ENCODE results near the gene DCAF4L1.

DCAF4L1 gene

DNA sequence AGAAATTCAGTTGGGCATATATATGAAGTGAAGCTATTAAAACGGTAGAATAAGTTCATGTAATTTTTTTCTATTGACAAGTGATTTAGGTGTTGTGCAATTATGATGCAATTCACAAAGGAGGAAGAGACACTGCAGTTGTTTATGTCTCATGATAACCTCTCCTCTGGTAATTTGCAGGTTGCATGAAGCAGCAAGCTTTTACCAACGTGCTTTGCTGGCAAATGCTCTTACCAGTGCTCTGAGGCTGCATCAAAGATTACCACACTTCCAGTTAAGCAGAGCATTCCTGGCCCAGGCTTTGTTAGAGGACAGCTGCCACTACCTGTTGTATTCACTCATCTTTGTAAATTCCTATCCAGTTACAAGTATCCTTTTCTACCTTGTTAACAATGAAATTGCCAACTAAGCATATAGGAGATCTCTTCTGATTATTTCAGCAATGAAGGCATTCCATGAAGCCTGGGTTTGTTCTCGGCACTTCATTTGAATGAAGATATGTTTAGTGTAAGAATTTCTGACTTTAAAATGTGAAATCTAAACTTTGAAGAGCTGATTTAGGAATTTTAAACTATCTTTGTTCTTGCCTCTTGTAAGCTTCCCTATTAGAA, 42.4 kb upstream of the DCAF4L1 start:
- ChIA-PET CTCF (no interaction called here), POLR2A (no interaction called here)
- DNase-seq (ENCODE audit: extremely low spot score), result no peak
- no peak for TF ChIP-seq CTBP1 (IDR thresholded peaks at IDR 0.05; ENCODE audit: borderline replicate concordance)
- TF ChIP-seq SUZ12 (IDR thresholded peaks at IDR 0.05), result no peak
- no peak for TF ChIP-seq L3MBTL2 (conservative IDR thresholded peaks at IDR 0.05)
- no peak for TF ChIP-seq SP1 (IDR thresholded peaks at IDR 0.05)
- TF ChIP-seq TARDBP (IDR thresholded peaks at IDR 0.05), result no peak
- TF ChIP-seq, protein P1, sequence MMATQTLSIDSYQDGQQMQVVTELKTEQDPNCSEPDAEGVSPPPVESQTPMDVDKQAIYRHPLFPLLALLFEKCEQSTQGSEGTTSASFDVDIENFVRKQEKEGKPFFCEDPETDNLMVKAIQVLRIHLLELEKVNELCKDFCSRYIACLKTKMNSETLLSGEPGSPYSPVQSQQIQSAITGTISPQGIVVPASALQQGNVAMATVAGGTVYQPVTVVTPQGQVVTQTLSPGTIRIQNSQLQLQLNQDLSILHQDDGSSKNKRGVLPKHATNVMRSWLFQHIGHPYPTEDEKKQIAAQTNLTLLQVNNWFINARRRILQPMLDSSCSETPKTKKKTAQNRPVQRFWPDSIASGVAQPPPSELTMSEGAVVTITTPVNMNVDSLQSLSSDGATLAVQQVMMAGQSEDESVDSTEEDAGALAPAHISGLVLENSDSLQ (IDR thresholded peaks at IDR 0.05), result no peak
- no peak for TF ChIP-seq ZNF384 (IDR thresholded peaks at IDR 0.05)
- TF ChIP-seq HDGF (IDR thresholded peaks at IDR 0.05; ENCODE audit: borderline replicate concordance), result no peak
- TF ChIP-seq NFRKB (IDR thresholded peaks at IDR 0.05), result no peak
- TF ChIP-seq BHLHE40 (IDR thresholded peaks at IDR 0.05; ENCODE audit: borderline replicate concordance), result no peak
- TF ChIP-seq FOXA1 (IDR thresholded peaks at IDR 0.05), result no peak
- TF ChIP-seq ARNT (IDR thresholded peaks at IDR 0.05), result no peak
- TF ChIP-seq LEF1 (IDR thresholded peaks at IDR 0.05; ENCODE audit: borderline replicate concordance), result no peak
- no peak for TF ChIP-seq FOXM1 (IDR thresholded peaks at IDR 0.05; ENCODE audit: borderline replicate concordance)
- TF ChIP-seq FOXK2 (IDR thresholded peaks at IDR 0.05), result no peak
- TF ChIP-seq ELF4 (IDR thresholded peaks at IDR 0.05), result no peak

DNA sequence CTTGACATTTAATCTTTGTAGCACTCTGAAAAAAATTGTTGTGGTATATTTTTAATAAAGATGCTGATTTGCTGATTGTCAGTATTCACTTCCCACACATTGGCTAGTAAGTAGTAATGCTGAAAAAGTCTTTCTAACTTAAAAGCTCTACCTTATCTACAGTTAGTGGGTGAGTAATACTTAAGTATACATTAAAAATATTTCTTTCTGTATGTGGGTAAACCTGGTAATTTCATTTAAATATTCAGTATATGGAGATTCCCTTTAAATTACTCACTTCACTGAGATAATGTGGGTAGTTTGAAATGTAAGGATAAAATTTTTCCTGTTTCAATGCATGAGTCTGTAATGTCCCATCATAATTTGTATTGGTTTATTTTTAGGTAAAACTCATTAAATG, 40.7 kb upstream of the DCAF4L1 start:
- POLR2A ChIA-PET, result no interaction called here
- TF ChIP-seq FOXM1 (IDR thresholded peaks at IDR 0.05; ENCODE audit: borderline replicate concordance) (no peak), ZNF384 (IDR thresholded peaks at IDR 0.05) (no peak), FOXK2 (IDR thresholded peaks at IDR 0.05) (no peak), BHLHE40 (IDR thresholded peaks at IDR 0.05; ENCODE audit: borderline replicate concordance) (no peak), ARNT (IDR thresholded peaks at IDR 0.05) (no peak), CTBP1 (IDR thresholded peaks at IDR 0.05; ENCODE audit: borderline replicate concordance) (no peak)

DNA sequence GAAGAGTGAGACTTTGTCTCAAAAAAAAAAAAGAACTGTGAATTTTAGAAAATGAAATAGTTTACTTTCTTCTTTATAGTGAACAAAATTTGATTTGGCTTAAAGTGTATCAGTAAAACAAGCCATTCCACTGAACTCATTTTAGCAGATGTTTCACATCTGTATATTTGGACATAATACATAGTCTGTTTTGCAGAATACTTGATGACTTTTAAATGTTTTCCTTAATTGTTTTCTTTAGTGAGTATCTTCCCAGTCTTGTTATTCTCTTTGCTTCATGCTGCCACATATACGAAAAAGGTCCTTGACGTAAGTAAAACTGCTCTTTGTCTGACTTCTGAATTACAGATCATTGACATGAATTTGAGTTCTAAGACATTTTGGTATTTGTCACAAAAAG, 38.0 kb upstream of the DCAF4L1 start:
- POLR2A ChIA-PET, result no interaction called here
- DNase-seq (ENCODE audit: extremely low spot score), result no peak
- TF ChIP-seq FOXM1 (IDR thresholded peaks at IDR 0.05; ENCODE audit: borderline replicate concordance) (no peak), NFRKB (IDR thresholded peaks at IDR 0.05) (no peak), CTBP1 (IDR thresholded peaks at IDR 0.05; ENCODE audit: borderline replicate concordance) (no peak), SP1 (IDR thresholded peaks at IDR 0.05) (no peak), TARDBP (IDR thresholded peaks at IDR 0.05) (no peak), FOXK2 (IDR thresholded peaks at IDR 0.05) (no peak), ELF4 (IDR thresholded peaks at IDR 0.05) (no peak), ZNF384 (IDR thresholded peaks at IDR 0.05) (no peak), LEF1 (IDR thresholded peaks at IDR 0.05; ENCODE audit: borderline replicate concordance) (no peak), L3MBTL2 (conservative IDR thresholded peaks at IDR 0.05) (no peak), SUZ12 (IDR thresholded peaks at IDR 0.05) (no peak), BHLHE40 (IDR thresholded peaks at IDR 0.05; ENCODE audit: borderline replicate concordance) (no peak), FOXA1 (IDR thresholded peaks at IDR 0.05) (no peak), ARNT (IDR thresholded peaks at IDR 0.05) (no peak)
- TF ChIP-seq, protein P1 (IDR thresholded peaks at IDR 0.05), result no peak
- CTCF ChIA-PET, result no interaction called here

More for the DNA sequence above, 40.7 kb upstream of the DCAF4L1 start:
- CTCF ChIA-PET, result no interaction called here
- no peak for DNase-seq (ENCODE audit: extremely low spot score)

DNA sequence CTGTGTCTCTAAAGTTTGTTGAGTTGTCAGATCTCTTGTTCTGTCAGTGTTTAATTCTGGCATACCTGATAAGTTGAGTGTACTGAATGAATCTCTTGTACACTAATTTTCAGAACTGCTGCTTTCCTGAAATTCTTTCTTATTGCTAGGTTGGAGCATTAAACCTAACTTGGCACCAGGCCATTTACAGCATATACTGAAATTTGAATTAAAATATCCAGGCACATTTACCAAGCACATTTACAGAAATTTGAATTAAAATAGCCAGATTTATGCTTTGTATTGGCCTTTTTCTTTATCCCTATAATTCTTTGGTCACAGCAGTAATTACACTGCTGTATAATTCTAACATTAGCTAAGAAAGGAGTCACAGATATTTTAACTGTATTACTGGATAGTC, 37.5 kb upstream of the DCAF4L1 start:
- ChIA-PET POLR2A (no interaction called here), CTCF (no interaction called here)
- DNase-seq (ENCODE audit: extremely low spot score), result no peak
- TF ChIP-seq, protein P1 (IDR thresholded peaks at IDR 0.05), result no peak
- TF ChIP-seq HDGF (IDR thresholded peaks at IDR 0.05; ENCODE audit: borderline replicate concordance) (no peak), SUZ12 (IDR thresholded peaks at IDR 0.05) (no peak), ARNT (IDR thresholded peaks at IDR 0.05) (no peak), FOXK2 (IDR thresholded peaks at IDR 0.05) (no peak), SP1 (IDR thresholded peaks at IDR 0.05) (no peak)

DNA sequence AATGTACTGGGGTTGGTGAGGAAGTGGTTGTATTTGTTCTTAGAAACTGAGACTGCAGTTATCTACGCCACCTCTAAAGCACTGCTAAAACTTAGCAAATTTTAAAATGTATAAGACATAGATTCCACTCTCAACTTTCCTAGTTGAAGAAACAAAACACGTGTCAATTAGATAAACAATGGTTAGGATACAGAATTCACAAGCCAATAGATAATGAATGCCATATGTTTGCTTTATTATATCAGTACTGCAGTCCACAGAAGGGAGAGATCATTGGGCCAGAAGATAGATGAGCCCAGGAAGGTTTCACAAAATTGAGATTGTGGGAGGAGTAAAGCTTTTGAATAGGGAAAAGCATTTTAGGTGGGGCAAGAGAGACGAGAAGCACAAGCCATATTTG, 32.0 kb upstream of the DCAF4L1 start:
- no peak for TF ChIP-seq LEF1 (IDR thresholded peaks at IDR 0.05; ENCODE audit: borderline replicate concordance)
- CTCF ChIA-PET, result no interaction called here
- no peak for DNase-seq (ENCODE audit: extremely low spot score)
- POLR2A ChIA-PET, result no interaction called here

DNA sequence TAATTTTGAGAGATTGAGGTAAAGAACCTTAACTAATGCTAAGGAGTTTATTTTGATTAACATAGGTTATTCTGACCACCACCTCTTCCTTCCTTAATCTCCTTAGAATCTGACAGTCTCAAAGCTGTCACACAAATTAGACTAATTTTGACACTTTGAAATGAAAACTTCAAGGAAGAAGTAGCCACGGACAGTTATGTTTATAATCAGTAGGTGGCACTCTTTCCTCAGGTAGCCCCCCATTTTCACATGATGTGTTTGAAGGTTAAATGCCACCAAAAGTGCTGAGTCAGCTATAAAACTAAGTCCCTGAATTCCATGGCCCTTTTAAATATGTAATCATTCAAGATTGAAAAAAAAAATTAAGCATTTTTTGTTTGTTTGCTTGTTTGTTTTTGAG, 23.9 kb upstream of the DCAF4L1 start:
- no peak for TF ChIP-seq BHLHE40 (IDR thresholded peaks at IDR 0.05; ENCODE audit: borderline replicate concordance)
- no peak for TF ChIP-seq FOXK2 (IDR thresholded peaks at IDR 0.05)
- no peak for TF ChIP-seq FOXM1 (IDR thresholded peaks at IDR 0.05; ENCODE audit: borderline replicate concordance)
- TF ChIP-seq ELF4 (IDR thresholded peaks at IDR 0.05), result no peak
- TF ChIP-seq ARNT (IDR thresholded peaks at IDR 0.05), result no peak
- TF ChIP-seq L3MBTL2 (conservative IDR thresholded peaks at IDR 0.05), result no peak
- no peak for TF ChIP-seq TARDBP (IDR thresholded peaks at IDR 0.05)
- no peak for TF ChIP-seq SUZ12 (IDR thresholded peaks at IDR 0.05)
- no peak for TF ChIP-seq SP1 (IDR thresholded peaks at IDR 0.05)
- TF ChIP-seq, protein P1 (IDR thresholded peaks at IDR 0.05), result no peak
- no peak for TF ChIP-seq HDGF (IDR thresholded peaks at IDR 0.05; ENCODE audit: borderline replicate concordance)
- TF ChIP-seq NFRKB (IDR thresholded peaks at IDR 0.05), result no peak
- no peak for TF ChIP-seq ZNF384 (IDR thresholded peaks at IDR 0.05)
- no peak for TF ChIP-seq LEF1 (IDR thresholded peaks at IDR 0.05; ENCODE audit: borderline replicate concordance)
- TF ChIP-seq CTBP1 (IDR thresholded peaks at IDR 0.05; ENCODE audit: borderline replicate concordance), result no peak
- TF ChIP-seq FOXA1 (IDR thresholded peaks at IDR 0.05), result no peak
- ChIA-PET POLR2A (no interaction called here), CTCF (interaction anchor here (0.6 to 1.0 kb wide), 4 partner anchors 46 to 323 kb away, joined by 3 to 5 read pairs (median 4); no protein-coding TSS in a partner anchor)
- peak; percentile 19 for DNase-seq (ENCODE audit: extremely low spot score)

Measured in HEK293T (cell line).